HG03457 (cell line): Measurements from ENCODE around the gene FOXG1.

Experiments used
- ATAC-seq: cut with Tn5 transposase; IDR thresholded peaks from one replicate; pipeline ENCODE4 v1.9.1; 2021; ENCODE audit warnings: moderate number of reproducible peaks; ENCODE audit not compliant: unreplicated experiment

The FOXG1 gene

GRCh38 chr14:28761438-28762291 lies 4.9 kb upstream of the FOXG1 start:
- ATAC-seq = no peak

- no peak for ATAC-seq
These were observed 4.2 kb upstream of the FOXG1 start for GRCh38 chr14:28762303-28762954.

- ATAC-seq = no peak
These were observed 3.6 kb upstream of the FOXG1 start for GRCh38 chr14:28762955-28763326.

- ATAC-seq = no peak
These were observed 2.8 kb upstream of the FOXG1 start for GRCh38 chr14:28763751-28764256.

GRCh38 chr14:28764257-28765160 lies 2.1 kb upstream of the FOXG1 start:
- no peak for ATAC-seq

- ATAC-seq = no peak
These were observed 1.3 kb upstream of the FOXG1 start for GRCh38 chr14:28765169-28765830.

- ATAC-seq = no peak
These were observed 637 bp upstream of the FOXG1 start for GRCh38 chr14:28765831-28766468.

- ATAC-seq = no peak
These were observed 654 bp downstream of the FOXG1 start for GRCh38 chr14:28767030-28767852.

- no peak for ATAC-seq
These were observed 1.5 kb downstream of the FOXG1 start for GRCh38 chr14:28767853-28768741.

GRCh38 chr14:28769276-28769880 lies 2.8 kb downstream of the FOXG1 start:
- no peak for ATAC-seq

- no peak for ATAC-seq
These were observed 3.5 kb downstream of the FOXG1 start for GRCh38 chr14:28770061-28770460.

GRCh38 chr14:28770630-28771029 lies 4.0 kb downstream of the FOXG1 start:
- no peak for ATAC-seq

GRCh38 chr14:28771168-28771567 lies 4.6 kb downstream of the FOXG1 start:
- ATAC-seq = no peak

- ATAC-seq = no peak
These were observed 6.0 kb downstream of the FOXG1 start for GRCh38 chr14:28772613-28773012.

GRCh38 chr14:28773176-28773575 lies 6.6 kb downstream of the FOXG1 start:
- ATAC-seq = no peak

- no peak for ATAC-seq
These were observed 7.5 kb downstream of the FOXG1 start for GRCh38 chr14:28773861-28774691.
